Ascending aorta (tissue), 2 donors: ENCODE data around the gene ALX3. TPM values are rescaled to one million over a fixed set of nuclear protein-coding genes. Genes with fewer than 3 reads are reported as not detected.

Source experiments
- DNase-seq, 2 donors: peaks; one replicate each; pipeline ENCODE4 v3.0.0-alpha.2; 2019; ENCODE audit warnings: low spot score in 2 of 2
- H3K27ac ChIP-seq, 2 donors: fragments of 200-600 bp; sonication (generic); one replicate each; pipeline ENCODE4 v1.5.1; 2016 to 2017; ENCODE audit warnings: mild to moderate bottlenecking in 1 of 2
- H3K27me3 ChIP-seq: fragments of 200-600 bp; sonication (generic); one replicate; pipeline ENCODE4 v1.5.1; 2017
- H3K36me3 ChIP-seq, 2 donors: fragments of 200-600 bp; sonication (generic); one replicate each; pipeline ENCODE4 v1.5.1; 2016
- H3K4me1 ChIP-seq, 2 donors: fragments of 200-600 bp; sonication (generic); one replicate each; pipeline ENCODE4 v1.5.1; 2016 to 2017; ENCODE audit warnings: mild to moderate bottlenecking in 1 of 2
- H3K4me3 ChIP-seq, 2 donors: fragments of 200-600 bp; sonication (generic); one replicate each; pipeline ENCODE4 v1.5.1; 2016 to 2017; ENCODE audit warnings: mild to moderate bottlenecking in 1 of 2
- H3K9me3 ChIP-seq, 2 donors: fragments of 200-600 bp; sonication (generic); one replicate each; pipeline ENCODE4 v1.5.1; 2016
- intact Hi-C: fragments of 100-400 bp; cut with DNase I; formaldehyde crosslinking; loops from one replicate; pipeline ENCODE4 v1.15.1; 2023
- total RNA-seq: library from RNA; depleted of rRNA; stranded (reverse); fragments of >200 nt; gene quantifications from one replicate; pipeline ENCODE4 v1.1.0, GENCODE V29; 2016
- TF ChIP-seq, protein P1 (sequence below), 3 experiments: fragments of 200-600 bp in 2 of 3; fragments of 450-650 bp in 1 of 3; sonication (generic) in 2 of 3; IDR thresholded peaks; one replicate each; pipeline ENCODE4 v1.5.1; 2016 to 2019; ENCODE audit warnings: antibody characterized with exemption in 3 of 3, mild to moderate bottlenecking in 1 of 3, moderate library complexity in 1 of 3

The ALX3 gene
- total RNA-seq, 1 donor from 2014 or later: not detected

- DNase-seq: no peak
- no peaks in the 10 kb centered on the region for H3K4me1 ChIP-seq
- intact Hi-C loops: no loop called here
- TF ChIP-seq, protein P1, sequence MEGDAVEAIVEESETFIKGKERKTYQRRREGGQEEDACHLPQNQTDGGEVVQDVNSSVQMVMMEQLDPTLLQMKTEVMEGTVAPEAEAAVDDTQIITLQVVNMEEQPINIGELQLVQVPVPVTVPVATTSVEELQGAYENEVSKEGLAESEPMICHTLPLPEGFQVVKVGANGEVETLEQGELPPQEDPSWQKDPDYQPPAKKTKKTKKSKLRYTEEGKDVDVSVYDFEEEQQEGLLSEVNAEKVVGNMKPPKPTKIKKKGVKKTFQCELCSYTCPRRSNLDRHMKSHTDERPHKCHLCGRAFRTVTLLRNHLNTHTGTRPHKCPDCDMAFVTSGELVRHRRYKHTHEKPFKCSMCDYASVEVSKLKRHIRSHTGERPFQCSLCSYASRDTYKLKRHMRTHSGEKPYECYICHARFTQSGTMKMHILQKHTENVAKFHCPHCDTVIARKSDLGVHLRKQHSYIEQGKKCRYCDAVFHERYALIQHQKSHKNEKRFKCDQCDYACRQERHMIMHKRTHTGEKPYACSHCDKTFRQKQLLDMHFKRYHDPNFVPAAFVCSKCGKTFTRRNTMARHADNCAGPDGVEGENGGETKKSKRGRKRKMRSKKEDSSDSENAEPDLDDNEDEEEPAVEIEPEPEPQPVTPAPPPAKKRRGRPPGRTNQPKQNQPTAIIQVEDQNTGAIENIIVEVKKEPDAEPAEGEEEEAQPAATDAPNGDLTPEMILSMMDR (IDR thresholded peaks at IDR 0.05): no peak
- H3K36me3 ChIP-seq: no peaks in the 10 kb centered on the region
- no peak overlapping the region for H3K4me3 ChIP-seq
- no peaks in the 10 kb centered on the region for H3K27me3 ChIP-seq
- H3K9me3 ChIP-seq: no peaks in the 10 kb centered on the region
- no peak overlapping the region for H3K27ac ChIP-seq
These were observed 24.6 kb upstream of the ALX3 start for GRCh38 chr1:110094931-110095654.

DNA sequence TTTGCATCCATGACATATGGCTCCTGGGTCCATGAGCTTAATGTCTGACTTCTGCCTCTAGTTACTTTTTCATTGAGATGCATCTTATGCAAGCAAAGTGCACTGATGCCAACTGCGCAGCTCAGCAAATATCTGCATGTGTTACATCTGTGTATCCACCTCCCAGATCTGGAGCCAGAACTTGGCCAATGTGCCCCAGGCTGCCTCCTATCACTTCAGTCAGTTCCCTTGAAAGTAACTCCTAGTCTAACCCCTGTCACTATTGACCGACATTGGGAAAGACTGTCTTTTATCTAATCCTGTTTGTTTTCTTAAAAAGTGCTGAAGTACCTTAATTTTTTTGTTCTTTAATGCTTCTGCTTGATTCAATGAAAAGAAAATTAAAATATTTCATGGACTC, 22.5 kb upstream of the ALX3 start:
- H3K36me3 ChIP-seq: no peaks in the 10 kb centered on the region
- H3K4me1 ChIP-seq: no peaks in the 10 kb centered on the region
- TF ChIP-seq, protein P1 (IDR thresholded peaks at IDR 0.05): no peak
- no peaks in the 10 kb centered on the region for H3K9me3 ChIP-seq
- DNase-seq: no peak
- intact Hi-C loops: no loop called here
- H3K27me3 ChIP-seq: no peaks in the 10 kb centered on the region
- no peak overlapping the region for H3K4me3 ChIP-seq
- H3K27ac ChIP-seq: no peak overlapping the region

GRCh38 chr1:110091791-110092190, 21.3 kb upstream of the ALX3 start:
- no peaks in the 10 kb centered on the region for H3K4me1 ChIP-seq
- H3K27me3 ChIP-seq: no peaks in the 10 kb centered on the region
- H3K4me3 ChIP-seq: no peak overlapping the region
- intact Hi-C loops: no loop called here
- no peak for DNase-seq
- TF ChIP-seq, protein P1 (IDR thresholded peaks at IDR 0.05): no peak
- no peaks in the 10 kb centered on the region for H3K9me3 ChIP-seq
- H3K27ac ChIP-seq: no peak overlapping the region
- no peaks in the 10 kb centered on the region for H3K36me3 ChIP-seq

DNA sequence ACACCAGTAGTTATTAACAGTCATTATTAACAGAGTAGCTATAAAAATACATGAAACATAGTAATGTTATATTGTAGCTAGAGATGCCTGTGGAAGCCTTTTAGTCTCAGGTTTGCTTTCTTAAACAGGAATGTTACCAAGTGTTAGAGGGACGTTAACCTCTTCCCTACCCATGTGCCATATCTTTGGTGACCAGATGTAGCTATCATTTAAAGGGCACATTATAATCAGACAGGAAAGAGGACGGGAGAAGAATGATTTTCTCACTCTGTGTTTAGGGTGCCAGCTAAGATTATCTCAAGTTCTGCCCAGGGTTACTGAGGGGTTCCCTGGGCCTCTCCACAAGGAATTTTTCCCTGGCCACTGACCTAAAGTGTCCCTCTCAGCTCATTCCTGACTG, 20.9 kb upstream of the ALX3 start:
- TF ChIP-seq, protein P1 (IDR thresholded peaks at IDR 0.05): no peak
- intact Hi-C loops: no loop called here

DNA sequence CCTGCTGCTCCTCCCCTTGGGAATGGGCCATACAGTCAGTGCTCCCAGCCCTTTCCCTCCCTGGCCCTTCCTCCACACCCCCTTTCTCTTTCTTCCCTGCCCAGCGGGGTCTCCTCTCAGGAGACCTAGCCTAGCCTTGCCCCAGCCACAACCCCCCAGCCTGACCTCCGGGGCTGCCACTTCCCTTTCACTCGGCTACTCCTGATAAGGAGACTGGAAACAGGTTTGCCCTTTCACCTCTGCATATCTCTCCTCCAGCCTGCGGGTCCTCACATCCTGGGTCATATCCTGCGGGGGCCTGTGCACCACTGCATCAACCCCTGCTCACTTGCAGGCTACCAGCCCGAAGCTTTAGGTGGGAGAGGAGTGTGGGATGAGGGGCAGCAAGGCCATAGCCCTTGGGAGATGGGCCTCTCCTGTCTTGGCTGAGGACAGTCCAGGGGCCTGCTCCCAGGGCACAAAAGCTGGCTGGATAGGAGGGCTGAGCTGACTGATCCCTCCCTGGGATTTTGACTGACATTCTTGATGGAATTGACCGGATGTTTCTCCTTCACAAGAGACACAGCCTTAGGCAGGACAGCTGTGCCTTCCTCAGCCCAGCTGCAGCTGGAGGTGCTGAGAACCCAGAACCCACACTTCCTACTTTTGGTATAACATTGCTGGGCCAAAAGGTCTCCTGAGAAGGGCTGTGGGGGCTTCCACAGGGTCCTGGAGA, 19.2 kb upstream of the ALX3 start:
- Histone ChIP-seq H3K27ac (no peak overlapping the region), H3K4me3 (no peak overlapping the region), H3K4me1 (no peaks in the 10 kb centered on the region), H3K9me3 (no peaks in the 10 kb centered on the region), H3K36me3 (no peaks in the 10 kb centered on the region), H3K27me3 (no peaks in the 10 kb centered on the region)
- TF ChIP-seq, protein P1 (IDR thresholded peaks at IDR 0.05): no peak
- intact Hi-C loops: loop anchor here (5.0 kb wide), 1 partner anchor 98 kb away; no protein-coding TSS in a partner anchor
- no peak for DNase-seq

More for the DNA sequence above, 20.9 kb upstream of the ALX3 start:
- Histone ChIP-seq H3K27ac (no peak overlapping the region), H3K4me3 (no peak overlapping the region), H3K27me3 (no peaks in the 10 kb centered on the region), H3K36me3 (no peaks in the 10 kb centered on the region), H3K4me1 (no peaks in the 10 kb centered on the region), H3K9me3 (no peaks in the 10 kb centered on the region)
- DNase-seq: no peak
